ENCODE measurements around the gene TCP11L2.
"Not testable (repeated sequence)": the region's sequence is repeated elsewhere in the genome, so short reads cannot be mapped to it uniquely, and the experiment has no call there.

TCP11L2 gene

DNA sequence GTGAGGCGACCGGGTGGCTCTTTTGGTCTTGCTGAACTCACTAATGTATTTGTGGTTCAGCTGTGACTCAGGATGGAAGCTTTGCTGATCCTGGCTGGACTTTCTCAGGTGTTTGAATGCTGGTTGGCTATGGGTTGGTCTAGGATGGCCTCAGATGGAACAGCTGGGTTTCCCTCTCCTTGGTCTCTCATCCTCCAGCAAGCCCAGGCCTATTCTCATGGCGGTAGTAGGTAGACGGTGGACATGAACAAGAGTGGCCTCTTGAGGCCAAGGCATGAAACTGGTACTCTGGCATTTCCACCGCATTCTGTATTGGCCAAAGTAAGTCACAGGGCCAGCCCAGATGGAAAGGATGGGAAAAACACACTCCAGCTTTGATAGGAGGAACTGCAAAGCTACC, 43.2 kb downstream of the TCP11L2 start:
- DNase-seq, result peak; percentile 46

DNA sequence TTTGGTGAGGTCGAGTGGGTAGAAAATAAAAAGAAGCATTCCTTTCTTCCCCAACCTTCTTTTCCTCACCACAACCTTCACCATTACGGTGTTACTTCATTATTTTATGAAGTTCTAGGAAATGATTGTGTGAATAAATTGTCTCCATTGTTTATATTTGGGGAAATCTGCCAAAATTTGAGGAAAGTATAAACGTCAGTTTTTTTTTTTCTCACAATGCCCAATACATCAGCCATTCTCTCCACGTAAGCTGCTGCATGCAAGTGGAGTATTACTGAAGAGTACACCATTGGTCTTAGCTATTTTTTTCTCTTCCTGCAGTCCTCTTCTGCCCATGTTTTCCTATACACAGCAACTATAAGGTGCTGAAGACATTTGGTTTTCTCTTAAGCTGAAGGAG, 45.9 kb downstream of the TCP11L2 start:
- no peak for DNase-seq

GRCh38 chr12:106353175-106353574, 50.6 kb downstream of the TCP11L2 start:
- no peak for DNase-seq

DNA sequence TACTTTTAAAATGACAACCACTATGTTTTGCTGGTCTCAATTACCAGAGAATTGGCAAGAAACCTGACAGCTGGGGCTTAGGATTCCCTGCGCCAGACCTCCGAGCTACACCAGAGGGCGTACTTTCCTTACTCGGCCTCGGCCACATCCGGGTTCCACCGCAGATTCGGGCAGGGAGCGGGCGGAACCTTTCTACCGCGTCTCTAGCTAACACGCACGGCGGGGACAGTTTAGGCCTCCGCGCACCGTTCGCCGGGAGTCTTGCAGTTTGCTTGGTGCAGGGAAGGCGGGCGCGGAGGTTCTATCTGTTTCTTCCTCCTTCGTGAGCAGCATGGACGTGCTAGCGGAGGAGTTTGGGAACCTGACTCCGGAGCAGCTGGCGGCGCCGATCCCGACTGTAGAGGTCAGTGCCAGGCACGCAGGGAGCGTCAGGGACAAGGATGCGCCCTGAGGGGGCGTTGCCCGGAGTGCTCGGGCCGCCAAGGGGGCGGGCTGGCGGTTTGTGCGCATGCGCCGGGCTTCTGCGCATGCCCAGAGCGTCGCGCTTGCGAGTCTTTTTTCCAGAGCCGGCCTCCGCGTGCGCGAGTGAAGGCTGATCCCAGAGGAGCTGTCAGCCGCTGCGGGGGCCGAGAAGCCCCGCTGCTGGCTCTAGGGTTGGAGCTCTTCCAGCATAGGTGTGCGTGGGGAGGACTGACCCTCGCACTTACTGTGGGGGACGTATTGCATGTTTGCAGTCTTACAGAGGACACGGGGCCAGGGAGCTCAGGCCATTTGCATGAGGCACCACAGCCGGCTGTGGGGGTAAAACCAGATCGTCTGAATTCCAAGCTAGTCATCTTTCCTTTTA, 55.2 kb downstream of the TCP11L2 start, which contains the start of gene POLR3B:
POLR3B (plus strand) TSS at position 200 of the 847 bp plus-strand sequence; CDS start at position 332, 132 bp downstream.
- peak; percentile 97 for DNase-seq

GRCh38 chr12:106358396-106359241, 56.1 kb downstream of the TCP11L2 start:
- peak; percentile 68 for DNase-seq

GRCh38 chr12:106359646-106360399, 57.3 kb downstream of the TCP11L2 start:
- DNase-seq, result no peak

DNA sequence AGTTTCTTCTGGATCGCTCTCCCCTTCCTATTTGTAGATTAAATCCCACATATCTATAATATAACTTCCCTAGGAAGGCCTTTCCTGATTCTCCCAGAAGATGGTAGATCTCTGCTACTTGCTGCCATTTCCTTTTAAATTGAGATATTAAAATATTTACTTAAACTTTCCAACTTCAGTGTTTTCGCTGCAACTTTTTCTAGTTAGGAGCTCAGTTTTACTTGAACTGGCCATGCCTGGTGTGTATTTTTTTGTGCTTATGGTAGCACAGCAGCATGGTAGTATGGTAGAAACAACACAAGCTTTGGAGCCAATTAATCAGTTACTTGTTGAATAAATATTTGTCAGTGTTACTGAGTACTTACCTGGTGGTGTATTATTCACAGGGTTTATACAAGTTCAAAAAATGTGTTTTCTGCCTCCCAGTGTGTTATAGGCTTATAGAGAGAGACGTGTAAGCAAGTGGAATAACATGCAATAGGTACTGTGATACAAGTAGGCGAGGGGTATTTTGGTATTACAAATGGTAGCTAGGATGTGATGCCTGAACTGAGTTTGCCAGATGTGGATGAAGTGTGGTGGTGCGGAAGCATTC, 58.0 kb downstream of the TCP11L2 start:
- DNase-seq, result no peak

DNA sequence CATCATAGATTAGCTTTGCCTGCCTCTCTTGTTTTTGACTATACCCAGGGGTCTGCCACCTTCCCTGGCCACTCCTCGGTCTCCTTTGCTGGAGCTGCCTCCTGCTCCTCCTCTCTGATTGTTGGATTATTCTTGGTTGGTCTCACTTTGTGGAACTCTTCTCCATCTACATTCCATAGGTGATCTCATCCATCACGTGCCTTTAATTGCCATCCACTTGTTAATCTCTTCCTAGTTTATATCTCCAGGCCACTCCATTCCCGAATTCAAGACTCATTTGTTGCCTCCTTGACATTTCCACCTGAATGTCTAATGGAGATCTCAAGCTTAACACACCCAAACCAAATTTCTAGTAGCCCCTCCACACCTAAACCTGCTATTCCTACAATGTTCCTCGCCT, 60.4 kb downstream of the TCP11L2 start:
- no peak for DNase-seq

- no peak for DNase-seq
These were observed 61.7 kb downstream of the TCP11L2 start for GRCh38 chr12:106364261-106364660.

GRCh38 chr12:106369624-106370346, 67.3 kb downstream of the TCP11L2 start:
- DNase-seq, result peak; percentile 80

DNA sequence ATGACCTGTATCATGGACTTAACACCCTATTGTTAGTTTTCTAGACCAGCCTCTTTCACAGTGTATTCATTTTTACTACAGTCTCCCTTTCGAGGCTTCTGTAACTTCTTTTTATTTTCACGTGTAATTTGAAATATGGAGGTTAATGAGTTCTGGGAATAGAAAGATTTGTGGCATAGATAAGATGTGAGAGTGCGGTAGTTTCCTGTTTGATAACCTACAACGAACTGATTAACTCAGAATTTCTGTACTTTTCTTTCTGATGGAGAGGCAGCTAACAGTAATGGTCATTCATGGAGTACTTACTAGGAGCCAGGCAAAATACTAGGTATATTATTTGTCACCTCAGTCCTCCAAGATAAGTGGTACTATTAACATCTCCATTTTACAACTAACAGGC, 76.3 kb downstream of the TCP11L2 start:
- no peak for DNase-seq

GRCh38 chr12:106380954-106381353, 78.4 kb downstream of the TCP11L2 start:
- DNase-seq, result peak; percentile 16

DNA sequence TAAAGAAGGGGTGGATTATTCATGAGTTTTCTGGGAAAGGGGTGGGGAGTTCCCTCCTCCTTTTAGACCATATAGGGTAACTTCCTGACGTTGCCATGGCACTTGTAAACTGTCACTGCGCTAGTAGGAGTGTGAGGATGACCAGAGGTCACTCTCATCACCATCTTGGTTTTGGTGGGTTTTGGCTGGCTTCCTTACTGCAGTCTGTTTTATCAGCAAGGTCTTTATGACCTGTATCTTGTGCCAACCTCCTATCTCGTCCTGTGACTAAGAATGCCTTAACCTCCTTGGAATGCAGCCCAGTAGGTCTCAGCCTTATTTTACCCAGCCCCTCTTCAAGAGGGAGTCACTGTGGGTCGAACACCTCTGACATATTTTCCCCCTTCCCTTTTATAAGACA, 79.3 kb downstream of the TCP11L2 start:
- not testable (repeated sequence) for DNase-seq

- DNase-seq, result peak; percentile 79
These were observed 84.4 kb downstream of the TCP11L2 start for GRCh38 chr12:106386813-106387535.

- DNase-seq, result no peak
These were observed 85.4 kb downstream of the TCP11L2 start for GRCh38 chr12:106387848-106388377.

- DNase-seq, result peak; percentile 14
These were observed 86.6 kb downstream of the TCP11L2 start for GRCh38 chr12:106389151-106389550.

- DNase-seq, result no peak
These were observed 90.2 kb downstream of the TCP11L2 start for GRCh38 chr12:106392759-106393158.
